Naive B cell (primary cell): ENCODE results near the gene ZSWIM8. TPM values are rescaled to one million over a fixed set of nuclear protein-coding genes. Genes with fewer than 3 reads are reported as not detected.

ENCODE experiments used
- ATAC-seq, 2 donors: fragments of 150-1000 bp; cut with Tn5 transposase; 2 replicates each; pipeline ENCODE4 v1.10.0; 2021; ENCODE audit warnings: low read depth in 2 of 2, mild to moderate bottlenecking in 2 of 2, moderate library complexity in 2 of 2
- DNase-seq: peaks from one replicate; pipeline ENCODE4 v3.0.0; 2022
- H3K27ac Mint-ChIP-seq, 6 donors: one replicate each; pipeline ENCODE4 v1.8.0; 2020 to 2022; ENCODE audit warnings: mild to moderate bottlenecking in 6 of 6, mixed read lengths in 6 of 6, moderate library complexity in 5 of 6, inconsistent platforms in 2 of 6
- H3K27me3 Mint-ChIP-seq, 3 donors: one replicate each; pipeline ENCODE4 v1.8.0; 2021 to 2022; ENCODE audit warnings: mixed read lengths in 3 of 3, mild to moderate bottlenecking in 1 of 3
- H3K36me3 Mint-ChIP-seq, 2 donors: one replicate each; pipeline ENCODE4 v1.8.0; 2020 to 2022; ENCODE audit warnings: mixed read lengths in 2 of 2, inconsistent platforms in 1 of 2, mild to moderate bottlenecking in 1 of 2
- H3K4me1 Mint-ChIP-seq, 3 donors: one replicate each; pipeline ENCODE4 v1.8.0; 2020 to 2022; ENCODE audit warnings: mixed read lengths in 3 of 3, inconsistent platforms in 1 of 3, mild to moderate bottlenecking in 1 of 3, moderate library complexity in 1 of 3
- H3K4me3 Mint-ChIP-seq, 8 donors: one replicate each; pipeline ENCODE4 v1.8.0; 2020 to 2022; ENCODE audit warnings: mild to moderate bottlenecking in 8 of 8, mixed read lengths in 8 of 8, moderate library complexity in 8 of 8, inconsistent platforms in 2 of 8
- H3K9me3 Mint-ChIP-seq, 7 donors: one replicate each; pipeline ENCODE4 v1.8.0; 2020 to 2022; ENCODE audit warnings: mixed read lengths in 7 of 7, mild to moderate bottlenecking in 5 of 7, inconsistent platforms in 2 of 7, moderate library complexity in 1 of 7
- polyA plus RNA-seq, 6 donors: library from polyadenylated mRNA; unstranded; fragments of 300-500 nt; fragmentation: Illumina TruSeq; gene quantifications; one replicate each; pipeline ENCODE4 v1.2.3, GENCODE V29; 2021; ENCODE audit warnings: low read depth in 6 of 6

ZSWIM8 gene
- polyA plus RNA-seq, 6 donors from 2014 or later, result 4.3 to 21.7 (median 15.8) TPM

DNA sequence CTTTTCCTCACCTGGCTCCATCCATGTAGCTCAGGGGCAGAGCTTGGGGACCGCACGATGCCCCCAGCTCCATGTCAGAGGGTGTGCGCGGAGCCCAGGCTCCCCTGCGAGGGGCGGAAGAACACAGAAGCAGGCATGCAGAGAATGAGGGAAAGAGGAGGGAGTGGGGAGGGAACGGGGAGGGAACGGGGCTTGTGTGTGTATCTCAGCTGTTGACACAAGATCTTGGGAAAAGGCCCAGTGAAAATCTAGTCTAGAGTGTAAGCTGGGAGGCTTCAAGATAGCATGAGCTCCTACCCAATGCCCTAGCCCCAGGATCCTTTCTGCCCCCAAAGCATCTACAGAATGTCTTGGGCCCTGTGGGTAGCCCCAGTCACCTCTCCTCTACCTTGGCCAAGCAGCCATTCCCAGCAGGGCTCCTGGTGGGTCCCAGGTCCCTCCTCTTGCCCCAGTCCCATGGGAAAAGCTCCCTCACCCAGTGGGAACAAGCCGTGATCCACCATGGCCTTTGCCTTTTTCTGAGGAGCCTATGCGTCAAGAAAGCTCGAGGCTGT lies 51.1 kb downstream of the ZSWIM8 start:
- Mint-ChIP-seq H3K9me3 (no peaks in the 10 kb centered on the region), H3K27me3 (no peaks in the 10 kb centered on the region), H3K4me3 (no peak overlapping the region), H3K36me3 (peaks cover 2 to 7% of the 10 kb centered on the region in 2 donors), H3K27ac (no peak overlapping the region), H3K4me1 (peaks cover 0 to 8% (median 0%) of the 10 kb centered on the region in 3 donors)
- ATAC-seq, result no peak
- no peak for DNase-seq

DNA sequence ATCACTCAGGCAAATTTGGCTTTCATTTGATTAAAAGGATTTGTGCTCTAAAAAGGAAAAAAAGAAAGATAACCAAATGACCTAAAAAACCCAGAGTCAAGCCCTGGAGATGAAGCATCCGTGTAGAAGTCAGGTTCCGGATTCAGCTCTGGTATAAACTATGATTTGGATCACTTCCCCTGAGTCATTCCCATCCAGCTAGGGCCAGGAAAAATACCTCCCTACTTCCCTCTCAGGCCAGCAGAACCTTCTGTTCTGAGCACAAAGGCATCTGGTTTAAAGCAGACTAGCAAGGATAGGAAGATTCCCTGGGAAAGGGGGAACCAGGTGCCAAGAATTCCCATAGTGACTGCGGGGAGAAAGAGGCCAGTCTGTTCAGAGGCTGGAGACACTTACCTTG lies 51.7 kb downstream of the ZSWIM8 start:
- H3K9me3 Mint-ChIP-seq, result no peaks in the 10 kb centered on the region
- H3K36me3 Mint-ChIP-seq, result peaks cover 5 to 7% of the 10 kb centered on the region in 2 donors
- ATAC-seq, result no peak
- no peak for DNase-seq
- no peak overlapping the region for H3K4me3 Mint-ChIP-seq
- H3K27ac Mint-ChIP-seq, result peak overlapping the region in 1 of 6 donors; percentile 44
- H3K27me3 Mint-ChIP-seq, result no peaks in the 10 kb centered on the region
- H3K4me1 Mint-ChIP-seq, result peaks cover 0 to 8% (median 0%) of the 10 kb centered on the region in 3 donors

DNA sequence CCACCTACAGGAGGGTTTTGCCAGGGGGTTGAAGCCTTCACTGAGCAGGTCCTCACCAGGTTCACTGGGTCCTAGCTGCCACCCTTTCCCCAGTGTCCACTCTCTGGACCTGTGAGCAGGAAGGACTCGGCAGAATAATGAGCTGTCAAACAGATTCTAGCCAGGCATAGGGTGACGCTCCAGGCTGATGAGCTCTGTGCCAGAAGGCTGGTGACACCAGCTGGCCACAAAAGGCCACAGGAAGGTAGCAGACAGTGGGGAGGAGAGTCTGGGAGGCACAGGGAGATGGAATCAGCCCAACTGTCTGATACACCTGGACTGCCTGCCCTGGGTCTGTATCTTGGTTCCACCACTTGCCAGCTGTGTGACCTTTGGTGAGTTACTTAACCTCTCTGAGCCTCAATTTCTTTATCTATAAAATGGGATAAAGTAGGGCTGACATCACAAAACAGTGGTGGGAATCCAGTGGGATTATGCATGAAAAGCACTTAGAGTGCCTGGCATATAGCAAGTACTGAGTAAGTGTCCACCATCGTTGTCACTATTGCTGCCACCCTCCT lies 52.7 kb downstream of the ZSWIM8 start:
- Mint-ChIP-seq H3K36me3 (peaks cover 7 to 12% of the 10 kb centered on the region in 2 donors), H3K4me3 (no peak overlapping the region), H3K9me3 (no peaks in the 10 kb centered on the region), H3K4me1 (peaks cover 0 to 8% (median 0%) of the 10 kb centered on the region in 3 donors), H3K27me3 (no peaks in the 10 kb centered on the region), H3K27ac (peak overlapping the region in 1 of 6 donors; percentile 79)
- ATAC-seq, result no peak
- DNase-seq, result no peak

DNA sequence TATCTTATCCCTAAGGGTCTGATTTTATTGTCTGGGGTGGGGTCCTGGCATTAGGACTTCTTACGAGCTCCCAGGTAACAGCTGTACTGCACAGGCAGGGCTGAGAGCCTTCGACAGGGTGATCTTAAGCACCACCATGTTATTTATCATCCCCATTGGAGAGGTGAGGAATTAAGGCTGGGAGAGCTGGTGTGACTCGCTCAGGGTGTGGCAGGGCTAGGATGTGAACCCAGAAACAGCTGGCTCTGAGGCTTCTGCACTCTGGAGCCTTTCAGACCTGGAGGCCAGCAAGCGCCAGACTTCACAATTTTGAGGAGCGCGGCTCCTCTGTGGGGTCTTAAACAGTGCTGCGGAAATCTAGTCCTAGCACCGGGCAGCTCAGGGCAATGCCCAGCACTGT lies 53.4 kb downstream of the ZSWIM8 start:
- Mint-ChIP-seq H3K4me1 (peaks cover 0 to 12% (median 0%) of the 10 kb centered on the region in 3 donors), H3K4me3 (no peak overlapping the region), H3K9me3 (no peaks in the 10 kb centered on the region), H3K36me3 (peaks cover 12 to 13% of the 10 kb centered on the region in 2 donors), H3K27me3 (no peaks in the 10 kb centered on the region), H3K27ac (peak overlapping the region in 1 of 6 donors; percentile 38)
- ATAC-seq (no peak), DNase-seq (no peak)

DNA sequence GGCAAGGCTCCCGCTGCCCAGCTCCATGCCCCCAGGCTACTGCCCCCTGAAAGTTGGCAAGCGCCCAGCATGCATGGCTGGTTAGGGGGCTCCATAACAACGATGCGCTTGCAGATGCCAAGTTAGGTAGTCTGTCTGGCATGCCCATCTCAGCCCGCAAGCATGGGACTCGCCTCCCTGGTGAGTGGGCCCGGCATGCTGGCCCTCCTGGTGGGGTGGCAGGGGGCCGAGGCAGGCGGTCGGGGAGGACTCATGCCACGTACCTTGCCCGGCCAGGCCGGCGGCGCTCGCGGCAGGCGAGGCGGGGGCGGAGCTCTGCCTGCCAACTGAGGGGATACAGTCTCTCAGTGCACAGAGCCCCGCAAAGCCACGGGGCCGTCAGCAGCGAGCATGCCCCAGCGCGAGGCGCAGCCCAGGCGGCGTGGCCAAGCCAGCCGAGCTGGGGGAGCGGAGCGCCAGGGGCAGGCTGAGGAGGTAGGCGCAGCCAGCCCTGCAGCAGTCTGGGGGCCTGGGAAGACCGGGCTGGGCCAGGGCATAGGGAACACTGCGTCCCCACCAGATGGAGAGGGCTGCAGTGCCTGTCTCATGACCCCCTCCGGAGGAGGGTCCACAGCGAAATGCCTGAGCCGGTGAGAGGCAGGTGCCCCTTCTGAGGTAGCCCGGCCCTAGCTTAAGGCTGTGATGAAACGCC lies 54.0 kb downstream of the ZSWIM8 start:
- H3K9me3 Mint-ChIP-seq, result no peaks in the 10 kb centered on the region
- ATAC-seq, result no peak
- peaks cover 12 to 15% of the 10 kb centered on the region in 2 donors for H3K36me3 Mint-ChIP-seq

DNA sequence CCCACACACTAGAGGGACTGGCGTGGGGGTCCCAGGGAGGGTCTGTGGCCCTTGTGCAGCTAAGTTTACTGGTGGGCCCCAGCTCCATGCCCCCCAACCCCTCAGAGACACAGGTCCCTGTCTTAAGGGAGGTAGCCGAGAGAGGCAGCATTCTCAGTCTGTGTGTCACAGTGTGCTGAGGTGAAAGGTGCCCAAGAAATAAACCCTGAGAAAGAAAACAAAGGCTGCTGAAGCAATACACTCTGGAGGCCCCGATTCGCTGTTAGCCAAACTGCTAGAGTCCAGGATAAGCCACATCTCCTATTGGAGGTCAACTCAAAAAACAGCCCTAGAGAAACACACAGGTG lies 54.6 kb downstream of the ZSWIM8 start:
- DNase-seq, result no peak
- no peaks in the 10 kb centered on the region for H3K9me3 Mint-ChIP-seq
- no peak overlapping the region for H3K4me3 Mint-ChIP-seq
- ATAC-seq, result no peak
- no peaks in the 10 kb centered on the region for H3K27me3 Mint-ChIP-seq
- H3K27ac Mint-ChIP-seq, result no peak overlapping the region
- peaks cover 10 to 12% of the 10 kb centered on the region in 2 donors for H3K36me3 Mint-ChIP-seq
- peaks cover 0 to 6% (median 0%) of the 10 kb centered on the region in 3 donors for H3K4me1 Mint-ChIP-seq

More for the DNA sequence above, 54.0 kb downstream of the ZSWIM8 start:
- Mint-ChIP-seq H3K4me1 (peaks cover 0 to 12% (median 0%) of the 10 kb centered on the region in 3 donors), H3K27me3 (no peaks in the 10 kb centered on the region), H3K27ac (no peak overlapping the region), H3K4me3 (no peak overlapping the region)
- no peak for DNase-seq

DNA sequence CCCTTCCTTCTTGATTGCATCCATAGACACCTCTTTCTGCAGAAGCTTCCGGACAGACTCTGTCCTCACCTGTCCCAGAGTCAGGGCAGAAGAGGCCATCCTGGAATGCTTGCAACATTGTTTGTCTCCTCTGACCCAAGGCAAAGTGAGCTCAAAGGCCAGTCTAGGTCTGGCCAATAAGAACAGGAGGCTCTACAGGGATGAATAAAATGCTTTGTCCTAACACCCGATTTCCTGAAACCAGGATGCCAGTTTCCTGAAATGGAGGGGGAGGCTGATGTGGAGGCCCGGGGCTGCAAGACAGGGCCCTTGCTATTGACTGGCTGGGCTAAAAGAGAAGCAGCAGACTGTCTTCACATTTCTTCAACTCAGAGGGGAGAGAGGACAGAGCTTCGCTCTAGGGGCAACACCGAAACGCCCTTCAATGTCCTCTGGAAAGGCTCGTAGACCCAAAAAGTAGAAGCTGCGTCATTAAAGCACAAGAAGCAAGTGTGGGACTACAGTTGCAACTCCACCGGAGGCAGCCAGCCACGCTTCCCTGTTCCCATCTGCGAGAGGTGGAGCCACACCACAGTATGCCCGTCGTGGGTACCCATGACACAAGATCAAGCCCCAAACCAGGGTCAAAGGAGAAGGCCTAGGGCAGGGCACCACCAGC lies 55.1 kb downstream of the ZSWIM8 start:
- H3K4me3 Mint-ChIP-seq, result no peak overlapping the region
- peak overlapping the region in 1 of 6 donors; percentile 64 for H3K27ac Mint-ChIP-seq
- H3K9me3 Mint-ChIP-seq, result no peaks in the 10 kb centered on the region
- ATAC-seq, result no peak
- H3K27me3 Mint-ChIP-seq, result no peaks in the 10 kb centered on the region
- peaks cover 11 to 12% of the 10 kb centered on the region in 2 donors for H3K36me3 Mint-ChIP-seq
- no peak for DNase-seq
- peaks cover 0 to 5% (median 0%) of the 10 kb centered on the region in 3 donors for H3K4me1 Mint-ChIP-seq

DNA sequence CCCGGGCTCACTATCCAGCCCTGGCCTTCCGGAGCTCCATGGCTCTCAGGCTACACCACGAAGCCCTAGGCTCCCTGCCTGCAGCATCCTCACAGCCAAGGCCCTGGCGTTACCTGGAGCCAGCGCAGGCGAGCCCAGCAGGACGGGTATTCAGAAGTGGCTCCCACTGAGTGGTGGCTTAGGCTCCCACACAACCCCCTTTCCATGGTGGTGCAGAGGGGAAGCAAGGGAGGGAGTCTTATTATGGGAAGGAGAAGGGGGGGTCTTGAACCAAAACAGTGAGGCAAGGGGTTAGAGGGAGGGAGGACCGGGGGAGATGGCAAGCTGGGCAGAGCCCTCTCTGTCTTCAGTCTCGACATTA lies 55.6 kb downstream of the ZSWIM8 start:
- Mint-ChIP-seq H3K27ac (no peak overlapping the region), H3K4me3 (no peak overlapping the region), H3K36me3 (peaks cover 12 to 16% of the 10 kb centered on the region in 2 donors), H3K27me3 (no peaks in the 10 kb centered on the region), H3K4me1 (peaks cover 0 to 5% (median 0%) of the 10 kb centered on the region in 3 donors), H3K9me3 (no peaks in the 10 kb centered on the region)
- no peak for ATAC-seq
- DNase-seq, result no peak

DNA sequence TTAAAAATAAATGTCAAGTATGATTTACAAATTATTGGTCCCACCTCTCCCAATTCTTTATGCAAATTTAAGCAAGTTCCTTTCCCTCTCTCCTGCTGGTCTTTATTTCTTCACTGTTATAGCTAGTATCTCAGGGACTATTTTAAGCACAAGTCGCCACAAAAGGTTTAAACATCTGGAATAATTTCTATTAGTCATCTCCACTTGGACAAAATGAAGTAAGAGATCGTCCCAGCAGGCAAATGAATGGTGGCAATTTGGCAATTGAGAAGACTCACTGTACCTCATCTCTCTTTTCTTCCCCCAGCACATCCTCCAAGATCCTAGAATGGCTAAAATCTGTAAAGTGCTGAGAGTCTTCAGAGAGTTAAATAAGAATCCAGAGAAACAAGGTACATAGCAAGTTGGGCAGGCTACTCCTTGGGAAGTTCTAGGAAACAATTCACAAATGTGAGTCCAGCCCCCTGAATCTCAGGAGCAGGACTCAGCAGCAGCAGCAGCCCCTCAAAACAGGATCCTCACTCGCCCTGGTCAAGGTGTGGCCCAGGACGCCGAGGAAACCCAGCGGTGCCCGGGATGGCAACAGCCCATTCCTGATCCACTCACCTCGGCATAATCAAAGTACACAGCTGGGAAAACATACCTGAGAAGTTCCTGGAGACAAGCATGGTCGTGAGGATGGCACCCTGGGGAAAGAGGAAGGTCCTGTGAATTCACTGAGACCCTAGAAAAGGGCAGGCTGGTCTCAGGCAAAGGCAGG lies 56.3 kb downstream of the ZSWIM8 start:
- H3K27me3 Mint-ChIP-seq, result no peaks in the 10 kb centered on the region
- peaks cover 0 to 5% (median 0%) of the 10 kb centered on the region in 3 donors for H3K4me1 Mint-ChIP-seq
- H3K9me3 Mint-ChIP-seq, result no peaks in the 10 kb centered on the region
- DNase-seq, result no peak
- peaks cover 12 to 22% of the 10 kb centered on the region in 2 donors for H3K36me3 Mint-ChIP-seq
- H3K27ac Mint-ChIP-seq, result peak overlapping the region in 1 of 6 donors; percentile 81
- no peak for ATAC-seq
- no peak overlapping the region for H3K4me3 Mint-ChIP-seq

DNA sequence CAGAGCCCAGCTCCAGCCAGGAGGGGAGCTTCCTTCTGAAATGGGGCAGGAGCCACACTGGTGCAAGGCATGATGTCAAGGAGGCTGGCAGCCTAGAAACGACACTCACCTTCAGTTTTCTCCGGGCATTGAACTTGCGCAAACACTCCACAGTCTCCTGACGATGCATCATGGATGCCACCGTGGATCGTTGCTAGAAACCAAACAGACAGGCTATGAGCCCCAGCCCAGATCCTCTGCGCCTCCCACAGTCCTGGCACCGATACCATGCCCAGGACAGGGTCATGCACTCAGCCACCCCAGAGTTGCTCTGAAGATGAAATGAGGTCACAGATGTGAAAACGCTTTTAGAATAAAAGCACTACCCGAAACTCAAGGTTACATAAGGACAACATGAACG lies 56.9 kb downstream of the ZSWIM8 start:
- H3K9me3 Mint-ChIP-seq, result no peaks in the 10 kb centered on the region
- ATAC-seq, result no peak
- peaks cover 12 to 22% of the 10 kb centered on the region in 2 donors for H3K36me3 Mint-ChIP-seq
- H3K4me1 Mint-ChIP-seq, result peaks cover 0 to 5% (median 0%) of the 10 kb centered on the region in 3 donors
- H3K4me3 Mint-ChIP-seq, result no peak overlapping the region
- peak overlapping the region in 2 of 6 donors; percentile 52 to 53 for H3K27ac Mint-ChIP-seq
- H3K27me3 Mint-ChIP-seq, result no peaks in the 10 kb centered on the region
- no peak for DNase-seq

DNA sequence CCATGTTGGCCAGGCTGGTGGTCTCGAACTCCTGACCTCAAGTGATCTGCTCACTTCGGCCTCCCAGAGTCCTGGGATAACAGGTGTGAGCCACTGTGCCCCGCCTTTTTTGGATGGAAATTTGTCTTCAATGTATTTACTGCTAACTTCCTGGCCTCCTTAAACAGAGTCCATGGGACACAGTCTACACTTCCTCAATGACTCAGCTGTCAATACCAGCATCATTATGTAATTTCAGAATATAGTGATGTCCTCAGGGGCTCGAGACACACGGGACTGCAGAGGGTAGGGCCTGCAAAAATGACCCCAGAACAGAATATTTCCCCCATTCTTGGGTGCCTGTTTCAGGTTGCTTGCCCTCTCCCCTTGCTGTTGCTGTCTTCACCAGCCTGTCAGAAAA lies 57.9 kb downstream of the ZSWIM8 start:
- no peak for DNase-seq
- H3K36me3 Mint-ChIP-seq, result peaks cover 12 to 22% of the 10 kb centered on the region in 2 donors
- H3K27me3 Mint-ChIP-seq, result no peaks in the 10 kb centered on the region

DNA sequence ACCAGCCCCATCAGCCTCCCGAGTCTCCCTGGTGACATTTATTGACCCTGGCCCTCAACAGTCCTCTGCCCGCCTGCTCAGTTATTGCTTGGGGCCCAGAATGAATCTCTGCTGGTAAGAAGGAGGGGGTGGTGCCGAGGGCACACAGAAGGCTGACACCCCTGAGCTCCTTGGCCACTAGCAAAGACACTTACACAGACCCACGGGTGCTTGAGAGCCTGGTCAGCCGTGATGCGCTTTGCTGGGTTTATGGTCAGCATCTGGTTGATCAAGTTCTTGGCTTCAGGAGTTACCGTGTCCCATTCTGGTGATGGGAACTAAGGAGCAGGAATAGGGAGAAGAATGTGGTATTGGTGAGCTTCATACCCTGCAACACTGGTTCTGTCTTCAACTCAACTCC lies 61.6 kb downstream of the ZSWIM8 start:
- peaks cover 8 to 23% (median 15%) of the 10 kb centered on the region in 3 donors for H3K4me1 Mint-ChIP-seq
- no peaks in the 10 kb centered on the region for H3K27me3 Mint-ChIP-seq
- peak overlapping the region in 3 of 6 donors; percentile 53 to 91 (median 59) for H3K27ac Mint-ChIP-seq
- H3K9me3 Mint-ChIP-seq, result no peaks in the 10 kb centered on the region
- DNase-seq (no peak), ATAC-seq (no peak)
- no peak overlapping the region for H3K4me3 Mint-ChIP-seq
- peaks cover 9 to 32% of the 10 kb centered on the region in 2 donors for H3K36me3 Mint-ChIP-seq

More for the DNA sequence above, 57.9 kb downstream of the ZSWIM8 start:
- H3K4me3 Mint-ChIP-seq, result no peak overlapping the region
- H3K27ac Mint-ChIP-seq, result peak overlapping the region in 1 of 6 donors; percentile 24
- no peak for ATAC-seq
- H3K9me3 Mint-ChIP-seq, result no peaks in the 10 kb centered on the region
- peaks cover 0 to 5% (median 0%) of the 10 kb centered on the region in 3 donors for H3K4me1 Mint-ChIP-seq
